Transverse colon (tissue), 4 donors: ENCODE data around the gene ARHGEF3. TPM values are rescaled to one million over a fixed set of nuclear protein-coding genes. Genes with fewer than 3 reads are reported as not detected.
"Not testable (repeated sequence)": the region's sequence is repeated elsewhere in the genome, so short reads cannot be mapped to it uniquely, and the experiment has no call there.

ENCODE experiments used
- DNase-seq: peaks from one replicate; pipeline ENCODE4 v3.0.0-alpha.2; 2019
- H3K27ac ChIP-seq, 4 donors: fragments of 200-600 bp; sonication (generic); 2 replicates each; pipeline ENCODE4 v1.5.1; 2016 to 2018; ENCODE audit warnings: inconsistent platforms in 4 of 4
- H3K27me3 ChIP-seq: fragments of 200-600 bp; sonication (generic); 2 replicates; pipeline ENCODE4 v1.5.1; 2017; ENCODE audit warnings: inconsistent platforms
- H3K36me3 ChIP-seq, 4 donors: fragments of 200-600 bp; sonication (generic); 2 replicates each; pipeline ENCODE4 v1.5.1; 2017 to 2019; ENCODE audit warnings: inconsistent platforms in 4 of 4
- H3K4me1 ChIP-seq, 4 donors: fragments of 200-600 bp; sonication (generic); 2 replicates each; pipeline ENCODE4 v1.5.1; 2017 to 2020; ENCODE audit warnings: inconsistent platforms in 4 of 4
- H3K4me3 ChIP-seq, 4 donors: fragments of 200-600 bp; sonication (generic); 1 replicate in 1 of 4; 2 replicates in 3 of 4; pipeline versions ENCODE4 v1.5.1 to v1.6.1; 2017 to 2019; ENCODE audit warnings: inconsistent platforms in 4 of 4
- H3K9me3 ChIP-seq, 2 donors: fragments of 200-600 bp; sonication (generic); 2 replicates each; pipeline ENCODE4 v1.5.1; 2017 to 2019; ENCODE audit warnings: inconsistent platforms in 2 of 2
- CTCF ChIP-seq, 5 experiments: fragments of 200-600 bp in 3 of 5; fragments of 450-650 bp in 2 of 5; sonication (generic) in 3 of 5; IDR thresholded peaks; 1 replicate in 2 of 5; 2 replicates in 3 of 5; pipeline ENCODE4 v1.5.1; 2016 to 2017; ENCODE audit warnings: antibody characterized with exemption in 5 of 5, inconsistent platforms in 3 of 5, mild to moderate bottlenecking in 2 of 5, moderate library complexity in 1 of 5
- EP300 ChIP-seq: sonication (generic); formaldehyde crosslinking; IDR thresholded peaks from one replicate; pipeline ENCODE4 v1.6.1; 2017; ENCODE audit warnings: antibody characterized with exemption, low read depth
- POLR2A ChIP-seq: fragments of 450-650 bp; IDR thresholded peaks from one replicate; pipeline ENCODE4 v1.6.1; 2016; ENCODE audit warnings: antibody characterized with exemption, mild to moderate bottlenecking, moderate library complexity
- POLR2AphosphoS5 ChIP-seq, 3 donors: sonication (generic); formaldehyde crosslinking; IDR thresholded peaks; one replicate each; pipeline ENCODE4 v1.6.1; 2016; ENCODE audit warnings: antibody characterized with exemption in 3 of 3
- WGBS, 2 donors: methylation state at CpG; one replicate each; pipeline ENCODE4 v1.1.5; 2018; ENCODE audit warnings: low coverage in 1 of 2; 5-methylcytosine and 5-hydroxymethylcytosine counted together
- in situ Hi-C, 4 donors: fragments of 200-750 bp; cut with MboI; loops; one replicate each; pipeline versions ENCODE4 v1.15.0 to v1.15.1; 2017; ENCODE audit warnings: low sequenced_read_pairs in 3 of 4, low pct_ligation_motif_present in 1 of 4, low pct_unique_long_range_greater_than_20kb in 1 of 4
- intact Hi-C: fragments of 100-400 bp; cut with DNase I; formaldehyde crosslinking; loops from one replicate; pipeline ENCODE4 v1.15.1; 2023; ENCODE audit warnings: low total_unique reads
- total RNA-seq, 4 donors: library from RNA; depleted of rRNA; stranded (reverse); fragments of >200 nt; gene quantifications; one replicate each; pipeline ENCODE4 v1.1.0, GENCODE V29; 2016

Gene ARHGEF3
- total RNA-seq, 4 donors from 2014 or later = 2.6 to 13.2 (median 5.6) TPM

- H3K4me1 ChIP-seq, DNase-seq, in situ Hi-C loops, H3K27ac ChIP-seq, intact Hi-C loops, H3K4me3 ChIP-seq, H3K9me3 ChIP-seq, H3K27me3 ChIP-seq, H3K36me3 ChIP-seq: not testable (repeated sequence)
- WGBS, 2 donors = 94% methylated on average over 21 of the region's 21 CpGs; no CpG with 5 or more reads in 1 of the 2 donors
Observed at GRCh38 chr3:56692001-56692365, 109.8 kb downstream of the ARHGEF3 start.

- intact Hi-C loops = no loop called here
- 98% methylated on average over 15 of the region's 19 CpGs; no CpG with 5 or more reads in 1 of the 2 donors for WGBS, 2 donors
- Histone ChIP-seq H3K27ac (no peak overlapping the region), H3K27me3 (no peaks in the 10 kb centered on the region), H3K4me3 (no peak overlapping the region), H3K9me3 (no peaks in the 10 kb centered on the region), H3K36me3 (no peaks in the 10 kb centered on the region), H3K4me1 (peaks cover 0 to 4% (median 0%) of the 10 kb centered on the region in 4 donors)
- no peak for DNase-seq
- no peak for TF ChIP-seq POLR2A
- TF ChIP-seq POLR2AphosphoS5 (IDR thresholded peaks at IDR 0.05) = no peak
- no peak for TF ChIP-seq EP300
- no peak for TF ChIP-seq CTCF (IDR thresholded peaks at IDR 0.05)
- in situ Hi-C loops = no loop called here
Observed at GRCh38 chr3:56691165-56692000, 110.4 kb downstream of the ARHGEF3 start.

- no peak for TF ChIP-seq CTCF (IDR thresholded peaks at IDR 0.05)
- TF ChIP-seq POLR2A = no peak
- TF ChIP-seq EP300 = no peak
- H3K36me3 ChIP-seq = no peaks in the 10 kb centered on the region
- no peaks in the 10 kb centered on the region for H3K9me3 ChIP-seq
- no peak overlapping the region for H3K27ac ChIP-seq
- 100% methylated on average over 1 of the region's 1 CpG; no CpG with 5 or more reads in 1 of the 2 donors for WGBS, 2 donors
- in situ Hi-C loops (no loop called here), intact Hi-C loops (no loop called here)
- no peaks in the 10 kb centered on the region for H3K4me1 ChIP-seq
- no peak for DNase-seq
- no peak overlapping the region for H3K4me3 ChIP-seq
- no peaks in the 10 kb centered on the region for H3K27me3 ChIP-seq
Observed at GRCh38 chr3:56689303-56689702, 112.4 kb downstream of the ARHGEF3 start.

- peaks cover 0 to 5% (median 4%) of the 10 kb centered on the region in 4 donors for H3K4me1 ChIP-seq
- WGBS, 2 donors = 57 to 67% methylated on average over 1 of the region's 1 CpG
- no peaks in the 10 kb centered on the region for H3K27me3 ChIP-seq
- no peaks in the 10 kb centered on the region for H3K9me3 ChIP-seq
- no peak overlapping the region for H3K27ac ChIP-seq
- in situ Hi-C loops = no loop called here
- no peak for TF ChIP-seq CTCF (IDR thresholded peaks at IDR 0.05)
- TF ChIP-seq POLR2A = no peak
- TF ChIP-seq POLR2AphosphoS5 (IDR thresholded peaks at IDR 0.05) = no peak
- no peak for TF ChIP-seq EP300
- H3K4me3 ChIP-seq = no peak overlapping the region
- H3K36me3 ChIP-seq = no peaks in the 10 kb centered on the region
- no peak for DNase-seq
- intact Hi-C loops = no loop called here
Observed at GRCh38 chr3:56688191-56688590, 113.6 kb downstream of the ARHGEF3 start.
